H1 (cell line): Measurements from ENCODE around the gene HADHA. TPM values are rescaled to one million over a fixed set of nuclear protein-coding genes. Genes with fewer than 3 reads are reported as not detected.

ENCODE experiments used
- CTCF ChIA-PET: fragments of 300-600 bp; sonication (Branson Sonifier 250); formaldehyde crosslinking; loops from one replicate; lab custom pipeline; 2021; ENCODE audit not compliant: partially characterized antibody; lab: Charles Lee
- POLR2A ChIA-PET: fragments of 300-600 bp; sonication (Branson Sonifier 250); formaldehyde crosslinking; loops from one replicate; lab custom pipeline; 2021; ENCODE audit warnings: inconsistent platforms; ENCODE audit not compliant: partially characterized antibody; lab: Charles Lee
- DNase-seq, 2 experiments: peaks; one replicate each; pipeline versions ENCODE4 v3.0.0 to v3.0.0-alpha.2; 2010 to 2022; ENCODE audit warnings: low spot score in 2 of 2, low read depth in 1 of 2, mixed read lengths in 1 of 2
- FAIRE-seq: peaks from 2 replicates; lab custom pipeline; 2011; peaks lifted over from hg19 to GRCh38; lab: Jason Lieb, UNC
- H2AFZ ChIP-seq: 2 replicates; pipeline ENCODE4 v1.8.1; 2012; ENCODE audit warnings: low read length, inconsistent platforms
- H2AK5ac ChIP-seq: 2 replicates; pipeline ENCODE4 v1.6.1; 2013; ENCODE audit warnings: low read depth, low read length
- H2BK120ac ChIP-seq: replicated peaks from 2 replicates; pipeline ENCODE3; 2013; ENCODE audit warnings: low read depth, low read length, inconsistent platforms
- H2BK12ac ChIP-seq: 2 replicates; pipeline ENCODE4 v1.6.1; 2013; ENCODE audit warnings: low read depth, low read length
- H2BK15ac ChIP-seq: 2 replicates; pipeline ENCODE4 v1.6.1; 2013; ENCODE audit warnings: low read length
- H2BK20ac ChIP-seq: 2 replicates; pipeline ENCODE4 v1.6.1; 2013; ENCODE audit warnings: low read length
- H2BK5ac ChIP-seq: 2 replicates; pipeline ENCODE4 v1.6.1; 2013; ENCODE audit warnings: low read depth, low read length
- H3K14ac ChIP-seq: 2 replicates; pipeline ENCODE4 v1.6.1; 2013; ENCODE audit warnings: inconsistent platforms; ENCODE audit not compliant: insufficient read length
- H3K18ac ChIP-seq: 2 replicates; pipeline ENCODE4 v1.6.1; 2013; ENCODE audit warnings: low read length; ENCODE audit errors: extremely low read depth
- H3K23ac ChIP-seq: 2 replicates; pipeline ENCODE4 v1.6.1; 2013; ENCODE audit warnings: inconsistent platforms; ENCODE audit not compliant: insufficient read length
- H3K23me2 ChIP-seq: 2 replicates; pipeline ENCODE4 v1.6.1; 2013; ENCODE audit warnings: low read depth, low read length
- H3K27ac ChIP-seq: 2 replicates; pipeline ENCODE4 v1.6.1; 2011; ENCODE audit warnings: low read depth, low read length, inconsistent platforms
- H3K27me3 ChIP-seq, 4 experiments: replicated peaks in 1 of 4; 1 replicate in 1 of 4; 2 replicates in 3 of 4; pipeline versions ENCODE4 v1.6.1 to v1.8.1; 2011 to 2013; ENCODE audit warnings: low read length in 3 of 4, mild to moderate bottlenecking in 3 of 4, inconsistent platforms in 2 of 4, mixed read lengths in 2 of 4, moderate library complexity in 1 of 4; ENCODE audit not compliant: control insufficient read depth in 3 of 4, insufficient read depth in 3 of 4; ENCODE audit errors: extremely low read depth in 1 of 4
- H3K36me3 ChIP-seq, 4 experiments: 2 replicates each; pipeline versions ENCODE4 v1.6.1 to v1.8.1; 2011 to 2013; ENCODE audit warnings: mild to moderate bottlenecking in 4 of 4, low read length in 3 of 4, moderate library complexity in 2 of 4, control low read depth in 1 of 4, inconsistent platforms in 1 of 4; ENCODE audit not compliant: insufficient read depth in 4 of 4, control insufficient read depth in 2 of 4
- H3K4ac ChIP-seq: replicated peaks from 2 replicates; pipeline ENCODE3; 2013; ENCODE audit warnings: low read length, low read depth, mixed read lengths, inconsistent platforms; ENCODE audit not compliant: insufficient read length
- H3K4me1 ChIP-seq, 4 experiments: replicated peaks in 1 of 4; 1 replicate in 1 of 4; 2 replicates in 3 of 4; pipeline versions ENCODE4 v1.6.1 to v1.8.1; 2011 to 2013; ENCODE audit warnings: low read length in 3 of 4, inconsistent platforms in 2 of 4, mixed read lengths in 1 of 4; ENCODE audit not compliant: insufficient read depth in 4 of 4, control insufficient read depth in 3 of 4
- H3K4me2 ChIP-seq, 2 experiments: 2 replicates each; pipeline versions ENCODE4 v1.6.1 to v1.8.1; 2011 to 2013; ENCODE audit warnings: low read depth in 2 of 2, low read length in 2 of 2, control low read depth in 1 of 2, inconsistent platforms in 1 of 2, mild to moderate bottlenecking in 1 of 2; ENCODE audit not compliant: insufficient read depth in 1 of 2
- H3K4me3 ChIP-seq, 4 experiments: fragments of 200-600, 300-600 bp in 1 of 4; sonication (generic), shearing (Covaris generic), sonication (Bioruptor Twin) in 1 of 4; 2 replicates each; pipeline versions ENCODE4 v1.5.1 to v1.8.1; 2011 to 2016; ENCODE audit warnings: low read length in 4 of 4, low read depth in 3 of 4, control low read depth in 2 of 4, inconsistent platforms in 2 of 4, mild to moderate bottlenecking in 2 of 4, mixed read lengths in 1 of 4, moderate library complexity in 1 of 4; ENCODE audit not compliant: insufficient read depth in 2 of 4; ENCODE audit errors: extremely low read depth in 1 of 4
- H3K56ac ChIP-seq: replicated peaks from 2 replicates; pipeline ENCODE3; 2013; ENCODE audit warnings: low read depth, mild to moderate bottlenecking, mixed read lengths, low read length, inconsistent platforms; ENCODE audit not compliant: insufficient read length
- H3K79me1 ChIP-seq: 2 replicates; pipeline ENCODE4 v1.6.1; 2013; ENCODE audit warnings: low read depth, low read length, control low read depth
- H3K79me2 ChIP-seq, 2 experiments: 2 replicates each; pipeline versions ENCODE4 v1.6.1 to v1.8.1; 2012 to 2013; ENCODE audit warnings: low read length in 2 of 2, mild to moderate bottlenecking in 2 of 2, inconsistent platforms in 1 of 2; ENCODE audit not compliant: insufficient read depth in 2 of 2, control insufficient read depth in 1 of 2
- H3K9ac ChIP-seq, 4 experiments: replicated peaks in 1 of 4; 1 replicate in 1 of 4; 2 replicates in 3 of 4; pipeline versions ENCODE4 v1.6.1 to v1.8.1; 2011 to 2013; ENCODE audit warnings: low read depth in 3 of 4, low read length in 3 of 4, control low read depth in 2 of 4, mild to moderate bottlenecking in 2 of 4, moderate library complexity in 2 of 4, inconsistent platforms in 1 of 4; ENCODE audit errors: extremely low read depth in 1 of 4
- H3K9me3 ChIP-seq, 2 experiments: 2 replicates each; pipeline versions ENCODE4 v1.6.1 to v1.8.1; 2012 to 2013; ENCODE audit warnings: mild to moderate bottlenecking in 2 of 2, moderate library complexity in 2 of 2, control low read depth in 1 of 2, inconsistent platforms in 1 of 2, low read depth in 1 of 2, low read length in 1 of 2, mixed read lengths in 1 of 2; ENCODE audit not compliant: insufficient read depth in 2 of 2
- H4K20me1 ChIP-seq, 2 experiments: replicated peaks in 1 of 2; 2 replicates each; pipeline versions ENCODE3 to v1.8.1; 2011 to 2013; ENCODE audit warnings: inconsistent platforms in 2 of 2, low read length in 2 of 2, mild to moderate bottlenecking in 1 of 2; ENCODE audit not compliant: insufficient read depth in 2 of 2, control insufficient read depth in 1 of 2
- H4K5ac ChIP-seq: 2 replicates; pipeline ENCODE4 v1.6.1; 2013; ENCODE audit warnings: low read length, low read depth, mixed read lengths, inconsistent platforms; ENCODE audit not compliant: insufficient read length
- H4K8ac ChIP-seq: 2 replicates; pipeline ENCODE4 v1.8.0; 2013; ENCODE audit warnings: mild to moderate bottlenecking, moderate library complexity, low read length, inconsistent platforms; ENCODE audit not compliant: insufficient read depth; ENCODE audit errors: extremely low read depth
- H4K91ac ChIP-seq: replicated peaks from 2 replicates; pipeline ENCODE3; 2013; ENCODE audit warnings: low read length, mixed read lengths, inconsistent platforms; ENCODE audit not compliant: insufficient read length
- GTF2F1 ChIP-seq: IDR thresholded peaks from 2 replicates; pipeline ENCODE4 v1.6.1; 2012; ENCODE audit warnings: low read depth, low read length, improper control_type of control experiment, borderline replicate concordance
- WGBS, 2 experiments: shearing (Covaris generic) in 1 of 2; methylation state at CpG; one replicate each; pipeline versions ENCODE4 v1.1.6 to v1.1.7; 2013 to 2015; ENCODE audit warnings: low lambda C conversion rate in 2 of 2, mixed read lengths in 2 of 2, inconsistent platforms in 1 of 2, low coverage in 1 of 2, missing lambda C conversion rate in 1 of 2; ENCODE audit not compliant: insufficient replicate concordance in 2 of 2, insufficient coverage in 1 of 2, insufficient read length in 1 of 2; ENCODE audit errors: extremely low coverage in 1 of 2, missing lambda C conversion rate in 1 of 2; 5-methylcytosine and 5-hydroxymethylcytosine counted together
- polyA plus RNA-seq, 7 experiments: library from polyadenylated mRNA; depleted of rRNA in 3 of 7; stranded (reverse) in 5 of 7; unstranded in 2 of 7; fragments of >200 nt in 5 of 7; fragments of 200-250 nt in 2 of 7; gene quantifications; 1 replicate in 5 of 7; 2 replicates in 1 of 7; 4 replicates in 1 of 7; pipeline versions ENCODE4 v1.2.1 to v1.2.3, GENCODE V29; 2011 to 2013; ENCODE audit warnings: missing spikeins in 2 of 7, mixed read lengths in 2 of 7
- total RNA-seq: library from RNA; stranded (reverse); fragmentation: NEBNext Ultra II Directional; extraction: Animal tissue kit (Norgen Biotek cat#: 25700); gene quantifications from 2 replicates; pipeline ENCODE4 v1.2.1, GENCODE V29; 2021

Gene HADHA
- total and polyA plus RNA-seq, 2 of the 8 experiments (the other 6 are each of a cell fraction or from before 2014, with no cell fraction given): 64.6 to 131 TPM

GRCh38 chr2:26164231-26164630 lies 80.2 kb downstream of the HADHA start:
- no peak overlapping the region for H3K27ac ChIP-seq
- no peaks in the 10 kb centered on the region for H3K9me3 ChIP-seq

More at GRCh38 chr2:26164231-26164630, 80.2 kb downstream of the HADHA start:
- Histone ChIP-seq H3K36me3 (no peaks in the 10 kb centered on the region), H3K23ac (no peak overlapping the region), H2BK12ac (no peak overlapping the region), H3K79me2 (no peaks in the 10 kb centered on the region), H3K79me1 (no peaks in the 10 kb centered on the region), H3K23me2 (no peaks in the 10 kb centered on the region), H3K56ac (no peak overlapping the region), H4K20me1 (no peaks in the 10 kb centered on the region), H2AFZ (no peak overlapping the region), H3K18ac (no peak overlapping the region), H3K27me3 (no peaks in the 10 kb centered on the region), H3K4me1 (no peaks in the 10 kb centered on the region)
- no peak for FAIRE-seq
- WGBS, 2 experiments: 85% methylated on average over 1 of the region's 1 CpG; no CpG with 5 or more reads in 1 of the 2 experiments
- TF ChIP-seq GTF2F1: no peak
- TF ChIP-seq, all 59 proteins: peak for 0
- no peak overlapping the region for H3K4me3 ChIP-seq
- no peak overlapping the region for H3K4me2 ChIP-seq
- H4K91ac ChIP-seq: no peak overlapping the region
- no peak overlapping the region for H3K9ac ChIP-seq
- H2BK20ac ChIP-seq: no peak overlapping the region
- DNase-seq: no peak
- no peak overlapping the region for H3K4ac ChIP-seq
- no peak overlapping the region for H4K5ac ChIP-seq
- H2BK5ac ChIP-seq: no peak overlapping the region
- no peak overlapping the region for H3K14ac ChIP-seq
- CTCF ChIA-PET: interaction anchor here (0.9 kb wide), 1 partner anchor 166 kb away, joined by 3 read pairs; no protein-coding TSS in a partner anchor
- no peak overlapping the region for H2BK15ac ChIP-seq
- no peak overlapping the region for H2BK120ac ChIP-seq
- H4K8ac ChIP-seq: no peak overlapping the region
- no peak overlapping the region for H2AK5ac ChIP-seq
- POLR2A ChIA-PET: no interaction called here
